OCI-LY3 (cell line): ENCODE measurements around the gene HAS3.
A peak's percentile ranks its signal among the peaks of the same experiment; 100 is the strongest.

ENCODE experiments used
- H2AFZ ChIP-seq: fragments of 200-600, 300-600 bp; shearing (Covaris generic); 2 replicates; pipeline ENCODE4 v1.6.0; 2014; ENCODE audit warnings: antibody characterized with exemption, low read depth, low read length
- H3K27ac ChIP-seq: fragments of 200-600, 300-600 bp; sonication (generic); 2 replicates; pipeline ENCODE4 v1.5.1; 2014; ENCODE audit warnings: mild to moderate bottlenecking, low read length, moderate library complexity, mixed read lengths
- H3K27me3 ChIP-seq: fragments of 200-600, 300-600 bp; sonication (generic); 2 replicates; pipeline ENCODE4 v1.6.1; 2014; ENCODE audit warnings: low read depth, low read length, mixed read lengths
- H3K36me3 ChIP-seq: fragments of 200-600, 300-600 bp; sonication (generic); replicated peaks from 2 replicates; pipeline ENCODE3; 2014; ENCODE audit warnings: low read depth, low read length, mixed read lengths
- H3K4me1 ChIP-seq: fragments of 300-600, 200-600 bp; sonication (generic); 2 replicates; pipeline ENCODE4 v1.6.1; 2014; ENCODE audit warnings: low read length, mixed read lengths
- H3K4me2 ChIP-seq: fragments of 200-600, 300-600 bp; sonication (generic); 2 replicates; pipeline ENCODE4 v1.6.1; 2014; ENCODE audit warnings: low read length, mixed read lengths
- H3K4me3 ChIP-seq: fragments of 300-600, 200-600 bp; sonication (generic); 2 replicates; pipeline ENCODE4 v1.5.1; 2014; ENCODE audit warnings: antibody characterized with exemption, mild to moderate bottlenecking, low read length, moderate library complexity
- H3K79me2 ChIP-seq: fragments of 300-600, 200-600 bp; shearing (Covaris generic); 2 replicates; pipeline ENCODE4 v1.6.1; 2014; ENCODE audit warnings: mild to moderate bottlenecking, low read length, mixed read lengths
- H3K9ac ChIP-seq: fragments of 300-600, 200-600 bp; shearing (Covaris generic); 2 replicates; pipeline ENCODE4 v1.6.0; 2014; ENCODE audit warnings: mild to moderate bottlenecking, low read length, moderate library complexity
- H3K9me3 ChIP-seq: fragments of 200-600, 300-600 bp; shearing (Covaris generic); 2 replicates; pipeline ENCODE4 v1.6.1; 2014; ENCODE audit warnings: low read length, mixed read lengths; ENCODE audit not compliant: insufficient read depth
- H4K20me1 ChIP-seq: fragments of 200-600, 300-600 bp; sonication (generic); 2 replicates; pipeline ENCODE4 v1.6.1; 2016; ENCODE audit warnings: low read length, mixed read lengths; ENCODE audit not compliant: insufficient read depth
- EZH2phosphoT487 ChIP-seq: fragments of 200-600 bp; shearing (Covaris generic); IDR thresholded peaks from 2 replicates; pipeline ENCODE4 v1.6.1; 2018; ENCODE audit warnings: antibody characterized with exemption, mixed run types, low read depth
- TF ChIP-seq, protein P1 (sequence below): fragments of 200-600, 300-600 bp; sonication (generic); IDR thresholded peaks from 2 replicates; pipeline ENCODE4 v1.5.1; 2014; ENCODE audit warnings: antibody characterized with exemption, low read length, low read depth

The HAS3 gene

DNA sequence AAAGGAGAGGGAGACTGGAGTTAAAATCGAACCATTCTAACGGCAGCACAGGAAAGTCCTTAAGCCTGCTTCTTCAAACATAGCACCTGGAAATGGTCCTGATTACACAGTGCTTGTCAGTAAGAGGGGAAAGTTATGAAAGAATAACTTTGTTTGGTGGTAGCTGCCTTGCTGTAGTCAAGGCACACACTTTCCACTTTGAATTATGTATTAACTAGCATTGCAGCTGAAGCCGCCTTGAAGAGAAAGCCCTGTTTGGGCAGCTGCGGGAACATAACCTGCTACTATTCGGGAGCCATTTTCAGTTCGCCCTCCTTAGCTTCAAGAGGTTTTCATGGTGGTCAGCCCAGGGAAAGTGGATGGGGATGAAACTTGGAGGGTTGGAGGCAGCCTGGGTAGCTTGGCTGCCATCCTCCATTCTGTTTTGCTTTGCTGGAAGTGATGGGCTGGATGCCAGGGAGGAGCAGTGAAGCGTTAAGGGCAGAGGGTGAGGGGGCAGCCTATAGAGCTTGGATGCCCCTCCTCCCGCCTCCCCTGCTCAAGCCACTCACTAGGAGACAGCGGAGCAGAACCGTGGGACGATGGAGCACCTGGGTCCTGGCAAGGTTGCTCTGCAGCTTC, 5.3 kb upstream of the HAS3 start:
- no peak overlapping the region for H3K4me3 ChIP-seq
- peaks cover 2% of the 10 kb centered on the region for H3K4me1 ChIP-seq
- no peaks in the 10 kb centered on the region for H3K27me3 ChIP-seq
- H2AFZ ChIP-seq = no peak overlapping the region
- no peaks in the 10 kb centered on the region for H3K36me3 ChIP-seq
- no peaks in the 10 kb centered on the region for H4K20me1 ChIP-seq
- no peak overlapping the region for H3K4me2 ChIP-seq
- H3K27ac ChIP-seq = no peak overlapping the region
- H3K79me2 ChIP-seq = no peaks in the 10 kb centered on the region
- no peaks in the 10 kb centered on the region for H3K9me3 ChIP-seq
- TF ChIP-seq, protein P1, sequence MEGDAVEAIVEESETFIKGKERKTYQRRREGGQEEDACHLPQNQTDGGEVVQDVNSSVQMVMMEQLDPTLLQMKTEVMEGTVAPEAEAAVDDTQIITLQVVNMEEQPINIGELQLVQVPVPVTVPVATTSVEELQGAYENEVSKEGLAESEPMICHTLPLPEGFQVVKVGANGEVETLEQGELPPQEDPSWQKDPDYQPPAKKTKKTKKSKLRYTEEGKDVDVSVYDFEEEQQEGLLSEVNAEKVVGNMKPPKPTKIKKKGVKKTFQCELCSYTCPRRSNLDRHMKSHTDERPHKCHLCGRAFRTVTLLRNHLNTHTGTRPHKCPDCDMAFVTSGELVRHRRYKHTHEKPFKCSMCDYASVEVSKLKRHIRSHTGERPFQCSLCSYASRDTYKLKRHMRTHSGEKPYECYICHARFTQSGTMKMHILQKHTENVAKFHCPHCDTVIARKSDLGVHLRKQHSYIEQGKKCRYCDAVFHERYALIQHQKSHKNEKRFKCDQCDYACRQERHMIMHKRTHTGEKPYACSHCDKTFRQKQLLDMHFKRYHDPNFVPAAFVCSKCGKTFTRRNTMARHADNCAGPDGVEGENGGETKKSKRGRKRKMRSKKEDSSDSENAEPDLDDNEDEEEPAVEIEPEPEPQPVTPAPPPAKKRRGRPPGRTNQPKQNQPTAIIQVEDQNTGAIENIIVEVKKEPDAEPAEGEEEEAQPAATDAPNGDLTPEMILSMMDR = no peak
- no peak for TF ChIP-seq EZH2phosphoT487
- H3K9ac ChIP-seq = no peak overlapping the region

DNA sequence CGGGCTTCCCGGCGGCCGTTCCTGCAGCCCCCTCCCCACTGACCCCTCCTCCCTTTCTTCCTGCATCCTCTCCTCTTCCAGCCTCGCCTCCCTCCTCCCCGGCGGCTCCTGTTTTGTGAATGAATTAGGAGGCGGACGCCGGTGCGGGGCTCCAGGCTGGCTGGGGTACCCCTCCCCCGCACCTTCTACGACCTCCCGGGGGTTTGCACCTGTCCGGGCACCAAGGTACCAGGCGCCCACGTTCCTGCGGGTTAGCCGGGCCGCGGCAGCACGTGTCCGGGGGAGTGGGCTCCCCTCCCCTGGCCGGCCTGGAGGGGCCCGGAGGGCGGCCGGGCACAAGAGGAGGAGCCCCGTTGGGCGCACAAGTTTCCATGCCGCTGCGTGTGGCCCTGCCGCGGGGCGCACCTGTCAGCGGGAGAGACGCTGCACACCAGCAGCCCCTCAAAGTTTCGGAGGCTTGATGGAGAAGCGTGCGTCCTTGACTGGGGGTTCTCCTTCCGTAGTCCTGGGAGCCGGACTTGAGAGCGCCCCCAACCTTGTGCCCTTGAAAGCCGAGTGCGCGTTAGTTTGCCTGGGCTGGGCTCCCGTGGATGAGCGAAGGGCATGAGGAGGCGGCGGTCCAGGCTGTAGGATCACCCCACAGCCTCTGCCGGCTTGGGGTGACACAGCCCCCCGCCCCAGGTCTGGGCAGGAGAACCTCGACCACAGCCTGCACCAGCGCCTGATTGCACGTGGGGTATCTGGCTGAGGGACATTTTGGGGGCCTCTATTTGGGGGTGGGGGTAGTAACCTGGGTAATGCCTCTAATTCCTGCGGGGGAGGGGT, 1.2 kb downstream of the HAS3 start:
- H3K9ac ChIP-seq = peak overlapping the region; percentile 56
- no peak overlapping the region for H2AFZ ChIP-seq
- H3K4me3 ChIP-seq = peak overlapping the region; percentile 76
- no peaks in the 10 kb centered on the region for H3K27me3 ChIP-seq
- H3K27ac ChIP-seq = no peak overlapping the region
- TF ChIP-seq, protein P1 = no peak
- TF ChIP-seq EZH2phosphoT487 = no peak
- H3K4me1 ChIP-seq = peaks cover 8% of the 10 kb centered on the region; the same call in 1 of the 2 replicates
- no peaks in the 10 kb centered on the region for H3K9me3 ChIP-seq
- peak overlapping the region; percentile 97 for H3K4me2 ChIP-seq
- H3K36me3 ChIP-seq = peaks cover 3% of the 10 kb centered on the region
- no peaks in the 10 kb centered on the region for H4K20me1 ChIP-seq
- H3K79me2 ChIP-seq = no peaks in the 10 kb centered on the region

DNA sequence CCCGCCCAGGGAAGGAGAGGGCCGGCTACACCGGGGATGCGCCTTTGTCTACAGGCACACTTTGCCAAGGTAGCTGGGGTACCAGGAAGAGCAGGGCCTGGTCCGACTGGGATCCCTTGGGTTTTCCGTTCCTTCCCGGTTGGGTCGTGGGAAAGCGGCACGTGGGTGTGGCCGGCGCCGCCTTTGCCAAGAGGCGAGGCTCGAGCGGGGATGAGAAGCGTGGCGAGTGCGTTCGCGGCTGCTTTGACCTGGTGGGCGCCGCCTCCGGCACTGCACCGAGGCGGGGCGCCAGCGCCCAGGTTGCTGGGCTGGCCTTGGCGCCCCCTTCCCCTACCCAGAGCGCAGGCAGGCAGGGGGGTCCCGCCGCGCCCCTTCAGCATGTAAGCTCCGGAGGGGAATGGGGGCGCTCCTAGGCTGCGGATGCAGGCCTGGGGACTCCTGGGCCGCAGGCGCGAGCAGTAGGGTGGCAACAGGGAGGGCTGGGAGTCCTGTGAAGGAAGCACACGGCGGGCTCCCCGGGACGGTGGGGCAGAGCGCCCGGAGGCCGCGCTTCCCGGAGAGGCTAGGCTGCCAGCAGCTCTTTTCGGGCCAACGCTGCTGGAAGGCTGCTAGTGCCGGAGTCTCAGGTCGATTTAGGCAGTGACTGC, 2.0 kb downstream of the HAS3 start:
- no peak overlapping the region for H3K27ac ChIP-seq
- no peak overlapping the region for H3K4me2 ChIP-seq
- H3K9ac ChIP-seq = no peak overlapping the region
- no peak overlapping the region for H3K4me3 ChIP-seq
- no peaks in the 10 kb centered on the region for H3K9me3 ChIP-seq
- no peaks in the 10 kb centered on the region for H3K27me3 ChIP-seq
- H2AFZ ChIP-seq = no peak overlapping the region
- peaks cover 2% of the 10 kb centered on the region; the same call in 1 of the 2 replicates for H4K20me1 ChIP-seq
- no peaks in the 10 kb centered on the region for H3K79me2 ChIP-seq
- H3K36me3 ChIP-seq = peaks cover 3% of the 10 kb centered on the region
- H3K4me1 ChIP-seq = peaks cover 8% of the 10 kb centered on the region; the same call in 1 of the 2 replicates
- no peak for TF ChIP-seq EZH2phosphoT487
- TF ChIP-seq, protein P1 = no peak
